GM12873 (cell line): ENCODE data around the gene HSPA1B.

ENCODE experiments used
- TF ChIP-seq, protein P1 (sequence below): IDR thresholded peaks from 2 replicates; pipeline ENCODE4 v1.5.1; 2012; ENCODE audit warnings: low read depth, mild to moderate bottlenecking, moderate library complexity, low read length, control low read depth; ENCODE audit not compliant: insufficient read depth; ENCODE audit errors: missing control alignments

Gene HSPA1B

DNA sequence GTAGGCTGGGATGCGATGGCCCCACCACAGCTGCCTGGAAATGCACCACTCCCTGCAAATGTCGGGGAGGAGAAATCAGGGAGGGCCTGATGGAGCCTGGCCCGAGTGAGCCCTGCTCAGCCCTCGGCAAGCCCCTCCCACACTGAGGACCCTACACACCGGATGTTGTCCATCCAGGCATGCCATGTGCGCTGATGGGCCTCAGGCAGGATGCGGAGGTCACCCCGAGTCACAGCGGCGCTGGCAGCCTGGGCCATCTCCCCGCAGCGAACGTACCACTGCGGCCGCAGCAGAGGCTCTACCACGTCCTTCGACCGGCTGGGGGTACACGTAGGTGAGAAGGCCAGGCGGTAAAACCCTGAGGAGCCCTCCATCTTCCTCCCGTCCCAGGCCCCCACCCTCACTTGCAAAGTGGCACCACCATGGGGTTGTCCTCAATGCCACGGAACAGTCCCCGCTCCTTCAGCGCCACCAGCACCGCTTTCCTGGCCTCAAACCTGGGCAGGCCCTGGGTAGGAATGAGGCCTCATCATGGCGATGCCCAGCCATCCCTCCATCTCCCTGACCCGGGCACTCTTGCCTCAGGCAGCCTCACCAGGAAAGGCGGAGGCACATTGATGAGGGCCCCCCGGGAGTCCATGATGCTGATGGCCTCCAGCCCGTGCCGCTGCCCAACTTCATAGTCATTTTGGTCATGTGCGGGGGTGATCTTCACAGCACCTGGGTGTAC is 45.2 kb upstream of the HSPA1B start:
- TF ChIP-seq, protein P1, sequence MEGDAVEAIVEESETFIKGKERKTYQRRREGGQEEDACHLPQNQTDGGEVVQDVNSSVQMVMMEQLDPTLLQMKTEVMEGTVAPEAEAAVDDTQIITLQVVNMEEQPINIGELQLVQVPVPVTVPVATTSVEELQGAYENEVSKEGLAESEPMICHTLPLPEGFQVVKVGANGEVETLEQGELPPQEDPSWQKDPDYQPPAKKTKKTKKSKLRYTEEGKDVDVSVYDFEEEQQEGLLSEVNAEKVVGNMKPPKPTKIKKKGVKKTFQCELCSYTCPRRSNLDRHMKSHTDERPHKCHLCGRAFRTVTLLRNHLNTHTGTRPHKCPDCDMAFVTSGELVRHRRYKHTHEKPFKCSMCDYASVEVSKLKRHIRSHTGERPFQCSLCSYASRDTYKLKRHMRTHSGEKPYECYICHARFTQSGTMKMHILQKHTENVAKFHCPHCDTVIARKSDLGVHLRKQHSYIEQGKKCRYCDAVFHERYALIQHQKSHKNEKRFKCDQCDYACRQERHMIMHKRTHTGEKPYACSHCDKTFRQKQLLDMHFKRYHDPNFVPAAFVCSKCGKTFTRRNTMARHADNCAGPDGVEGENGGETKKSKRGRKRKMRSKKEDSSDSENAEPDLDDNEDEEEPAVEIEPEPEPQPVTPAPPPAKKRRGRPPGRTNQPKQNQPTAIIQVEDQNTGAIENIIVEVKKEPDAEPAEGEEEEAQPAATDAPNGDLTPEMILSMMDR, result no peak

DNA sequence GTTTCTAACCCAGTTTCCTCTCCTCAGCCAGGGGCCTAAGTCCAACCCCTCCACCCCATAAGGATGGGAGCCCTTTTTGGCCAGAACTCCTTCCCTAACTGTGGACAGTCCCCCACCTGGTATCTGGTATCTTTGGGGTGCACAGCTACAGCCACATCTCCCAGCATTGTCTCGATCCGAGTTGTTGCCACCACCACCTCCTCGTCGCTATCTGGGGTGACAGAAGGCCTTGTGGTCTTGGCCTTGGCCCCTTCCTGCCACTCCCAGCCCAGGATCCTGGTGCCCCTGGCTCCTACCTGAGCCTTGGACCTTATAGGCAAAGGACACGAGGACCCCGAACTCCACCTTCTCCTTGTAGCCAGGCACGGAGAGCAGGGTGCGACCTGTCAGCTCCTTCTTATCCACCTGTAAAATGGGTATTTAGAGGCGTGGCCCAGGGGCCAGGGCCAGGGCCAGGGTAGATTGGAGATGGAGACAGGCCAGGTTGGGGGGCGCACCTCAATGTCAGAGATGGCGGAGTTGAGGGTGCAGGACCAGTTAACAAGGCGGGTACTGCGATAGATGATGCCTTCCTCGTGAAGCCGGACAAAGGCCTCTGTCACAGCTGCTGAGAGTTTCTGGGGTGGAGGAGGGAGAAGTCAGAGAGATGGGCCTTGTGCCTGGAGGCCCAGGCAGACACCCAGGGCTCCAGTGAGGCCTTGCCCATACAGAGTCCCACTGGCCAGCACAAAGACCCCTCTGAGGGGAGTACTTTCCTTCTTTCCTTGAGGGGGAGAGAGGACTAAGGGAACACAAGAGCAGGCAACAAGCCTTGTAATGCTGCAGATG is 43.2 kb upstream of the HSPA1B start:
- TF ChIP-seq, protein P1, result no peak

DNA sequence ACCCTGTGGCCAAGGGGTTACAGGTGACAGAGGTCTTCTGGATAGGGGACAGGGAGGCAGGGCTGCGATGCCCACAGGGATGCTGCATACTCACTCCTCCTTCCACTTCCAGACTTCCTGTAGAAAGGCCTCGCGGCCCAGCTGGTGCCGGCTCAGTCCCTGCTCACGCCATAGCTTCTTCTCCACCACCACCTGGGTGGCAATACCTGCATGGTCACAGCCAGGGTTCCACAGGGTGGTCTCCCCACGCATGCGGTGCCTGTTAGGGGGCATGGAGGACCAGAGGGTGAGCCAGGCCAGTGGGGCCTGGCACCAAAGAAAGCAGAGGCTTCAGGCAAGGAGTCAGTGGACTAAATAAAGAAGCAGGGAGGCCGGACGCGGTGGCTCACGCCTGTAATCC is 42.1 kb upstream of the HSPA1B start:
- TF ChIP-seq, protein P1, result no peak

DNA sequence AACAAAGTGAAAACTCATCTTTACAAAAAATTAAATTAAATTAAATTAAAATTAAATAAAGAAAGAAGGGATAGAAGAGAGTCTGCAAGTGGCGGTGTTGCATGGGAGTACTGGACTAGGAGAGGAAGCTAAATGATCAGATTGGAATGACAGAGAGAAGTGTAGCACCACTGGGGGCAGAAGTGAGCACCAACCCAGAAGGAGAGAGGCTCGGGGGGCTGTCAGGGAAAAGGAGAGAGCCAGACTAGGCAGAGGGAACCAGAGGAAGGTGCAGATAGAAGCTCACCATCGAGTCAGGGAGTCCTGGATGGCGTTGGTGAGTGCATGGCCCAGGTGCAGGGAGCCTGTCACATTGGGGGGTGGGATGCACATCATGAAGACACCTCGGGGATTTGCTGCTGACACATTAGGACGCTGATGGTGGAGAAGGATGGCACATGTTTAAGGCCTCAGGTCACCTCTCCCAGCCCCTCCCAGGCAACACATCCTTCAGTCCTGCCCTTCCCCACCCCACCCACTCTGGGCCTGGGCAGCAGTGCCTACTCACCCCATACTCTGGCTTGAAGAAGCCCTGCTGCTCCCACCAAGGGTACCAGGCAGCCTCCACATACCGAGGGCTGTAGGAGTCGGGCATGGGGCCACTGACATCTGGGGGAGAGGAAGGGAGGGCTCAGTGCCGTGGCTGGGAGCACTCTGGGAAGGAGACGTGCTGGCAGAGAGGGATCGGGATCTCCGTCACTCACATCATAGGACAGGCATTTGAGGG is 36.0 kb upstream of the HSPA1B start:
- TF ChIP-seq, protein P1, result peak; percentile 81

DNA sequence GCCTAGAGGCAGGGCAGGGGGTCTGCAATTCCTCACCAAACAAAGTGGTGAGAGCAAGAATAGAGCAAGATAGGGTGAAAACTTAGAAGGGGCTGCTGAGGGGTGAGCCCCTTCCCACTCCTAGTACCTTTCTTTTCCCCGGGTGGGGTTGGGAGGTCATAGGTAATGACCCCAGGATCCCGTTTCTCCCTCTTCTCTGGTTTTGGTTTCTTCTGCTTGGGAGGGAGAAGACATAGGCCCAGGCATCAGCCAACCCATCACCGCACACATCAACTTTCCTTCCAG is 35.5 kb upstream of the HSPA1B start:
- TF ChIP-seq, protein P1, result no peak

DNA sequence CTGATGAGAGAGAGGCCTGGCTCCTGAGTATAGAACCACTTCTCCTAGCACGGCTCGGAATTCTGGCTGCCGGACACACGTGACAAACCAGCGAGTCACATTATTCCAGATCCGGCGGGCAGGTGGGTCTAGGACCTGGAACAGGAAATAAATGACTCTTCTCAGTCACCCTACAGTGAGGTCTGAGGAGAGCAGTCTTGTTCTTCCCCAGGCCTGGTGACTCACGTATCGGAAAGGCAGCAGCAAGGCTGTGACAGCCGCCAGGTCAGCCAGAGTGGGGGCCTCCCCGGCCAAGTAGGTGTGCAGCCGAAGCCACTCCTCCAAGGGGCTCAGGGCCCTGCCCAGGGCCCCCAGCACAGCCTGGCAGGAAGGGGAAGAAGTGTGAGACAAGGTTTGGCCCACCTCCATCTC is 34.8 kb upstream of the HSPA1B start:
- TF ChIP-seq, protein P1, result no peak

DNA sequence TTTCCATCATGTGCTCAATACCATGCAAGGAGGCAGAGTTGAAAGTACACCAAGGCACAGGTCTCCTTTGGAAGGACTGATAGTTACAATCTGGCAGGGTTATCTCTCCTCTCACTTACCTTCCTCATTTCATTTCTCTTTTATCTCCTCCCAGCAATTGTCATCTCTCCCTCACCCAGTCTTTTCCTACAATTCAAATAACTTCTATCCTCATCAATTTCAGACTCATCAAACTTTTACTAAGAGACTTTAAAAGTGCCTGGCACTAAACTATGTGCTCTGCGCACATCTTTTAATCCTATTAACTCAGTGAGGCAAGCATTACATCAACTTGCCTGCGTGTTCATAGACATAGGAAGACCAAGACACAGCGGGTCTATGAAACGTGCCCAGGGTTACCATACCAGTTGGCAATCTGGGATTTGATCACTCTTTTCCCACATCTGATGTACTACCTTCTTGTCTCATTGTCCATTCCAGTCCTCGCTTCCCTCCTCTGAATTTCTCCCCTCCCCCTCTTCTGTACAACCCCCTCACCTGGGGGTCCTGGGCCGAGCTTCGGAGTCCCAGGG is 33.2 kb upstream of the HSPA1B start:
- TF ChIP-seq, protein P1, result no peak
